ENCODE measurements around the gene CERS6.

Gene CERS6

GRCh38 chr2:168555283-168555682 is 99.2 kb downstream of the CERS6 start:
- no peak overlapping the region for H3K4me3 ChIP-seq (ENCODE audit: low read depth, low read length)
- no peak for DNase-seq
- no peaks in the 10 kb centered on the region for H3K36me3 ChIP-seq
- no peaks in the 10 kb centered on the region for H3K27me3 ChIP-seq (ENCODE audit: insufficient read depth, low read depth, severe bottlenecking)
- H3K27ac ChIP-seq: no peak overlapping the region
- no peak for TF ChIP-seq CTCF (IDR thresholded peaks at IDR 0.05; ENCODE audit: low read depth, low read length)
- H3K9me3 ChIP-seq (ENCODE audit: severe bottlenecking): no peaks in the 10 kb centered on the region

DNA sequence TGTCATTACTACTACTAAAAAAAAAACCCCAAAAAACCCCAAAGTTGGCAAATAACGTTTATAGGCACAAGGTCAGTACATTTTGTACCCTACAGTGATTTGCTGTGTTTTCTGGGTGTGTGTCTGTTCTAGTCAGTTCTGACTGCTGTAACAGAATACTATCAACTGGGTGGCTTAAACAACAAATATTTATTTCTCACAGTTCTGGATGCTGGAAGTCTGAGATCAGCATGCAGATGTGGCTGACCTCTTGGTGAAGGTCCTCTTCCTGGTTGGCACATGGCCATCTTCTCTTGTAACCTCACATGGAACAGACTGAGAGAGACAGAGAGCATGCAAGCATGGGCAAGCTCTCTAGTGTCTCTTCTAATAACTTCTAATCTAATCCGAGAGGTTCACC is 103.1 kb downstream of the CERS6 start:
- Histone ChIP-seq H3K36me3 (no peaks in the 10 kb centered on the region), H3K4me3 (ENCODE audit: low read depth, low read length) (no peak overlapping the region), H3K9me3 (ENCODE audit: severe bottlenecking) (no peaks in the 10 kb centered on the region), H3K27ac (no peak overlapping the region), H3K27me3 (ENCODE audit: insufficient read depth, low read depth, severe bottlenecking) (no peaks in the 10 kb centered on the region)
- no peak for DNase-seq
- no peak for TF ChIP-seq CTCF (IDR thresholded peaks at IDR 0.05; ENCODE audit: low read depth, low read length)

DNA sequence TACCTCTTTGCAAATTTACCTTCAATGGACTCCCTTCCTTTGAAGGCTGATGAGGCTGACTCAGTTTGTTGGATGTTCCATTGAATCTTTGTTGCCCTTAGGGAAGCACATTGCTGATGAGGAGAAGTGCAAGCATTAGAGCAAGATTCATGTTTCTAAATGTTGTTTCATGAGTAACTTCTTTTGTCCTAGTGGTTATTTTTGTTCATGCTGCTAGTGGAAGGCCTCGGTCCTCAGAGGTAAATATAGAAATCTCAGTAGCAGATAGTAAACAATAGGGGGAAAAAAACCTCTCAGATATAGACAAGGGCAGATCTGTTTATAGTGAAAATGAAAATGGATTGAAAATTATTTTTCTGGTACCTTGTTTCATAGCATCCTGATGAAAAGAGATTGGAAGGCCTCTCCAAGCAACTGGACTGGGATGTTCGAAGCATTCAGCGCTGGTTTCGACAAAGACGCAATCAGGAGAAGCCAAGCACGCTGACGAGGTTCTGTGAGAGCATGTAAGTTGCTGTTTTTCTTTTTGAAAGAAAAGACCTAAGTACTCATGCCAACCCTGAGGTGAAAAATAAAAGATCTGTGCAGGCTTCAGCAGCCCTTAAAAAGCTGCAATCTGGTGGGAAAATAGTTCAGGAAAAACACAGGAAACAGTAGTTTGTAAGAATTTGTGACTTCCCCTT is 104.9 kb downstream of the CERS6 start:
- Histone ChIP-seq H3K4me3 (ENCODE audit: low read depth, low read length) (no peak overlapping the region), H3K9me3 (ENCODE audit: severe bottlenecking) (no peaks in the 10 kb centered on the region), H3K27me3 (ENCODE audit: insufficient read depth, low read depth, severe bottlenecking) (no peaks in the 10 kb centered on the region), H3K36me3 (no peaks in the 10 kb centered on the region), H3K27ac (no peak overlapping the region)
- no peak for TF ChIP-seq CTCF (IDR thresholded peaks at IDR 0.05; ENCODE audit: low read depth, low read length)
- DNase-seq: no peak

- TF ChIP-seq CTCF (IDR thresholded peaks at IDR 0.05; ENCODE audit: low read depth, low read length): no peak
Observed at GRCh38 chr2:168561991-168562390, 105.9 kb downstream of the CERS6 start.

GRCh38 chr2:168562971-168563370 is 106.9 kb downstream of the CERS6 start:
- no peak for TF ChIP-seq CTCF (IDR thresholded peaks at IDR 0.05; ENCODE audit: low read depth, low read length)
- Histone ChIP-seq H3K36me3 (no peaks in the 10 kb centered on the region), H3K9me3 (ENCODE audit: severe bottlenecking) (no peaks in the 10 kb centered on the region), H3K27ac (no peak overlapping the region), H3K27me3 (ENCODE audit: insufficient read depth, low read depth, severe bottlenecking) (no peaks in the 10 kb centered on the region), H3K4me3 (ENCODE audit: low read depth, low read length) (no peak overlapping the region)
- DNase-seq: no peak

More at GRCh38 chr2:168561991-168562390, 105.9 kb downstream of the CERS6 start:
- Histone ChIP-seq H3K4me3 (ENCODE audit: low read depth, low read length) (no peak overlapping the region), H3K27me3 (ENCODE audit: insufficient read depth, low read depth, severe bottlenecking) (no peaks in the 10 kb centered on the region), H3K27ac (no peak overlapping the region), H3K36me3 (no peaks in the 10 kb centered on the region), H3K9me3 (ENCODE audit: severe bottlenecking) (no peaks in the 10 kb centered on the region)
- no peak for DNase-seq

DNA sequence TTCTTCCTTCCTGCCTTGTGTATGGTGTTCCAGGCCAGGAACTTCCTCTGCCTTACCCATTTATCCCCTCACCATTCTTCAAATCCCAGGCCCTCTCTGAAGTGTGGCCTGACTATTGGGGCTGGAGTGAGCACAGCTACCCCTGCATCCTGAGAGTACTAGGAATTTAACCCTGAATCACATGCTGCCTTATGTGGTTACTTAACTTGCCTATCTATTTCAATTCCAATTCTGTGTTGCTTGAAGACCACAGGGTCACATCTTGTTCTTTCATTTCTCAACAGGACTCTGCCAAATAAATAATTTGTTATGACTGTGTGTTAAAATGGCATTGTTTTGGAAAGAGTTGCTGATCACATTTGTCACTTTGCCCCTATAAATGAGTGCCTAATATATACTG is 108.6 kb downstream of the CERS6 start:
- no peak overlapping the region for H3K27ac ChIP-seq
- DNase-seq: no peak
- no peaks in the 10 kb centered on the region for H3K36me3 ChIP-seq
- no peaks in the 10 kb centered on the region for H3K27me3 ChIP-seq (ENCODE audit: insufficient read depth, low read depth, severe bottlenecking)
- no peaks in the 10 kb centered on the region for H3K9me3 ChIP-seq (ENCODE audit: severe bottlenecking)
- H3K4me3 ChIP-seq (ENCODE audit: low read depth, low read length): no peak overlapping the region
- no peak for TF ChIP-seq CTCF (IDR thresholded peaks at IDR 0.05; ENCODE audit: low read depth, low read length)
